Kidney capillary endothelial cell (primary cell): ENCODE data around the gene TNK1.
A peak's percentile ranks its signal among the peaks of the same experiment; 100 is the strongest.
"Not testable (repeated sequence)": the region's sequence is repeated elsewhere in the genome, so short reads cannot be mapped to it uniquely, and the experiment has no call there.

ENCODE experiments used
- DNase-seq: peaks from one replicate; pipeline ENCODE4 v3.0.0-alpha.2; 2018; ENCODE audit warnings: low spot score

Gene TNK1

DNA sequence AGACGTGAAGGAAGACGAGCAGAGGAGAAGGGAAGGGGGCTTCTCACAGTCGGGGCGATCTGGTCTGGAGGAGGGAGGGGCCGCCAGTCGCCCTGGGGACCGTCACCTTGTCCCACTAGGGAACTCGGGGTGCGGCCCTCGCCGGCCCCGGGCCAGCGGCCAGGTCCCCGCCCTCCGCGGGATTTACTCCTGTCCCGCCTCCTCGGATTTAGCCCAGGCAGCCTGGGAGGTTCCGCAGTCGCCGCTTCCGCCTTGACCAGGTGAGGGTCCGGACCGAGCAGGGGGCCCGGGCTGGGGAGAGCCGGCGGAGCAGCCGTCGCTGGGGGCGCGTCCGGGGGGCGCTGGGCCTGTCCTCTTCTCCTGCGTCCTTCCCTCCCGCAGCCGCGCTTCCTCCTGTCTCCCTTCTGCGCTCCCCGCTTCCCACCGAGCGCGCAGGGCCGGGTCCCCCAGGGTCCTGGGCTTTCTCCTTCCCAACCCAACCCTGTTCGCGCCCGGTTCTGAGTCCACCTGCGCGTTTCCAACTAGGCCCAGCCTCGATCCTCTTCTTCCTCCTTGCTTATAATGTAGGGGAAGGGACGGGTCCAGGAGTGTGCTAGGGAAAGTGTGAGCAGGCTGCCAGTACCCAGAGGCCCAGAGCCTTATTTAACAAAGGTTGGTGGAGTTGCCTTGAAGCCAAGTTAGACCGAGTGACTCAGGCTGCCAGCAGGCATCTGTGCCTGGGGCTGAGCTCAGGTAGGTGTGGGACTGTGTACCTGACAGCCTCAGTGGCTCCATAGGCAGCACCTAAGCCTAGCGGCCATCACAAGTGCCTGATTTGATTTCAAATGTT lies at the start of gene TNK1:
Gene TNK1, plus strand, starts transcription at position 235 of the 829 bp plus-strand sequence. CDS start 1,838 bp downstream, outside the sequence.
- no peak for DNase-seq

DNA sequence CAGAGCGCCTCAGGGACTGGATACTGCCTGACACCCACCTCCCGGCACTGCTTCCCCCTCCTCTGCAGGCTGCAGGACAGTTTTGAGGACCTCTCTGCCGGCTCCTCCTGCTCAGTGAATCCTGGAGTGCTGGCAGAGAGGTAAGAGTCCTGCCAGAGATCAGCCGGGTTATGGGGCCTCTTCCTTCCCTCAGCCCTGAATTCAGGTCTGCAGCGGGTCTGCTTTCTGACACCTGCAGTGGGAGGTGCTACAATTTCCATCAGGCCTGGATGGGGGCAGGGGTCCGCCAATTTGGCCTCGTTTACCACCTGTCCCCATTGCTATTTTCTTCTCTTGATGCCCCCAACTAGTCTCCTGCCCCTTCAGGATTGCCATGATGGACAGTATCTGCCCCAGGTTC lies 48.8 kb upstream of the TNK1 start:
- no peak for DNase-seq

DNA sequence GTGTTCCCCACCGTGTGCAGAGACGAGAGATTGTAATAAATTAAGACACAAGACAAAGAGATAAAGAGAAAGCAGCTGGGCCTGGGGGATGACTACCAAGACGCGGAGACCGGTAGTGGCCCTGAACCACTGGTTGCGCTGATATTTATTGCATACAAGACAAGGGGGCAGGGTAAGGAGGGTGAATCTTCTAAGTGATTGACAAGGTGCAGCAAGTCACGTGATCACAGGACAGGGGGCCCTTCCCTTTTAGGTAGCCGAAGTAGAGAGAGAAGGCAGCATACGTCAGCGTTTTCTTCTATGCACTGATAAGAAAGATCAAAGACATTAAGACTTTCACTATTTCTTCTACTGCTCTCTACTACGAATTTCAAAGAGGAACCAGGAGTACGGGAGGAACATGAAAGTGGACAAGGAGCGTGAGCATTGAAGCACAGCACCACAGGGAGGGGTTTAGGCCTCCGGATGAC lies 48.3 kb upstream of the TNK1 start:
- DNase-seq = not testable (repeated sequence)

DNA sequence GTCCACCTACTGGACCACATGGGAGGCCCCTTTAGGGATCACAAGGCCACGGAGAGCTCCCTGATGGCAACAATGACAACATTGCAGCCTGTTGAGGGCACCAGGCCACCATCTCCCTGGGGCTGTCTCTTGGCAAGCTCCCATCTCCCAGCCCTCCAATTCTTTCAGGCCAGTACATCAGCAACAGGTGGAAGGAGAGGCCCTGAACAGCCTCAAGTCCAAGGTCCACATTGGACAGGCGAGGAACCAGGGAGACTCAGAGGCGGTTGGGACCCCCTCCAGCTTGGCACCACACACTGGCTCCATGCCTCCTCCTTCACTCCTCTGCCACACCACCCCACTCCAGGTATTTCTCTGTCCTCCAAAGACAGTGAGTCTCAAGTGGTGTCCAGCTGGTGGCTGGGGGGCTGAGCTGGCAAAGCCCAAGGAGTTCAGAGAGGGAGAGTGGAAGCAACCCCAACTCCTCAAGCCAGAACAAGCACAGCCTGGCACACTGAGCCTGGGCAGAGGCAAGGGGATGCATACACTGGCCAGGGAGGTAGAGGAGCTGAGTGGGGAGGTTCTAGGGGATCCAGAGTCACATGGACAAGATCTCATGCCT lies 45.9 kb upstream of the TNK1 start:
- DNase-seq = no peak

DNA sequence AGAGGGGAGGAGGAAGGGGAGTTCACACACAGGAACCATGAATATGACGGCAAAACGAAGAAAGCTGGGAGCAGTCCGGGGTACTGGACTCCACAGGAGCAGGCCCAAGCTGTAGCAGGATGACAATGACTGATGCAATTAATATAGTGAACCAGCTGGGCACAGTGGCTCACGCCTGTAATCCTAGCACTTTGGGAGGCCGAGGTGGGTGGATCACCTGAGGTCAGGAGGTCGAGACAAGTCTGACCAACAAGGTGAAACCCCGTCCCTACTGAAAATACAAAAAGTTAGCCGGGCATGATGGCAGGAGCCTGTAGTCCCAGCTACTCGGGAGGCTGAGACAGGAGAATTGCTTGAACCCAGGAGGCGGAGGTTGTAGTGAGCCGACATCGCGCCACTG lies 45.1 kb upstream of the TNK1 start:
- DNase-seq = not testable (repeated sequence)

DNA sequence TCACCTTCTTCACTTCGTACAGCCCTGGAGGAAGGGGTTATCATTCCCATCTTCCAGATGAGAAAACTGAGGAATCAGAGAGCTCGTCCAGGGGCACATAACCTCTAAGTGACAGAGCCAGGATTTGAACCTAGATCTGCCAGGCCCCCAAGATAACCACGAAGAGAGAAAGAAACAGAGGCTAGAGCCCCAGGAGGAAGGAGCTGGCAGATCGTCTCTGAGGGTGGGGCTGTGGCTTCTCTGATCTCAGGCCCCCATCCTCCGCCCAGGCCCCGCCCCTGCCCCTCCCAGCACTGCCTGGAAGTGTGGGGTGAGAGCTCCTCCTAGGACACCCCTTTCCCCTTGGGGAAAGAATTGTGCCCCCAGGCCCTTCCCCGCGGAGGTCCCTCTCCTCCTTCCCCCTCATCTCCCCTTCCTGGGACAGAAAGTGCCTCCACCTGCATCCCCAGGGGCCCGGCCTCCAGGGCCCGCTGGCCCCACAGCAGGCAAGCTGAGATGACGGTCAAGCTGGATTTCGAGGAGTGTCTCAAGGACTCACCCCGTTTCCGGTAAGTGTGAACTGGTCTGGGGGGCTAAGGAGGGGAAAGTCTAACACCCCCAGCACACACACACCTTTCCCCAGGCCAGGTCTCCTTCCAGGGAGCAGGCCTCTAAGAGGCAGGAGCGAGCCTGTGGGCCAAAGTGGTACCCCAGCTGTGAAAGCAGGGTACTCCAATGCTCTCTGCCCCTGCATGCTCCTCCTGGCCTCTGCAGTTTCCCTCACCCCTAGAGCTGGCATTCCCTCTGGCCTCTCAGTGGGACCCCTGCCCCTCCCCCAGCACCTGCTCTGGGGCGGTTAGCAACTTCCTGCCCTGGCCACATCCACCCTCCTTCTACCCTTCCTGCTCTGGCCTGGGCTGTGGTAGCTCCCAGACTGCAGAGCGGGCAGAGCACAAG lies 44.4 kb upstream of the TNK1 start, which contains the start of gene ACAP1:
Gene ACAP1, plus strand, starts transcription at position 290 of the 936 bp plus-strand sequence. Its CDS starts 206 bp downstream, at position 496.
- DNase-seq = no peak

DNA sequence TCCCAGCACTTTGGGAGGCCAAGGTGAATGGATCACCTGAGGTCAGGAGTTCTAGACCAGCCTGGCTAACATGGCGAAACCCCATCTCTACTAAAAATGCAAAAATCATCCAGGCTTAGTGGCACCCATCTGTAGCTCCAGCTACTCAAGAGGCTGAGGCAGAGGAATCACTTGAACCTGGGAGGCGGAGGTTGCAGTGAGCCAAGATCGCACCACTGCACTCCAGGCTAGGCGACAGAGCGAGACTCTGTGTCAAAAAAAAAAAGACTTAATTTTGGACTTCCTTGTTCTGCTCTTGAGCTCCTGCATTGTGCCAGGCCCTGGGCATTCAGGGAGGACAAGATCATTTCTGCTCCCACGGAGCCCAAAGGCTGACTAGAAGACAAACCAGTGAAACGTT lies 43.3 kb upstream of the TNK1 start:
- DNase-seq = not testable (repeated sequence)

DNA sequence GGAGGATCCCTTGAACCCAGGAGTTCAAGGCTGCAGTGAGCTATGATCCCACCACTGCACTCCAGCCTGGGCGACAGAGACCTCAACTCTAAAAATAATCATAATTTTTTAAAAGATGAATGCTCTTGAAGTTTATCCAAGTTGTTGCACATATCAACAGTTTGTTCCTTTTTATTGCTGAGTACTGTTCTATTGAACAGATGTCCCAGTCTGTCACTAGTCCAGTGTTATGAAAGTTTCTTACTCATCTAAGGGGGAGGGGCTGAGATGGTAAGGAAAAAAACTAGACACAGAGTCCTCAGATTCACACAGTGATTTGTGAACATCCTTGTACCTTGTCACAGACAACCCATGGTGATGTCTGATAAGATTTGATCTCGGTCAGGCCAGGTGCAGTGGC lies 40.7 kb upstream of the TNK1 start:
- no peak for DNase-seq

DNA sequence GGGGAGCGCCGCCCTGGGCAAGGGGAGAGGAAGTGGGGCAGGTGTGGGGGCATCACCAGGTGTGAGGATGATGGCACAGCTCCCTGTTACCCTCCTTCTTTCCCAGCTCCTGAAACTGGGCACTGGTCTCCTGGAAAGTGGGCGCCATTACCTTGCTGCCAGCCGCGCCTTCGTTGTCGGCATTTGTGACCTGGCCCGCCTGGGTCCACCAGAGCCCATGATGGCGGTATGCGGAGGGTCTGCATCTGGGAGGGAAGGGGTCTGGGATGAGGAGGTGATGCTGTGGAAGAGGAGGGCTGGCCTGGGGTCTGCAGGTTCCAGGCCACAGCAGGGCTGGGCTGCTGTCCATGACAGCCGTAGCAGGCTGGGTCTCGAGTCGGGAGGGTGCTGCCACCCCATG lies 39.0 kb upstream of the TNK1 start:
- DNase-seq = no peak

DNA sequence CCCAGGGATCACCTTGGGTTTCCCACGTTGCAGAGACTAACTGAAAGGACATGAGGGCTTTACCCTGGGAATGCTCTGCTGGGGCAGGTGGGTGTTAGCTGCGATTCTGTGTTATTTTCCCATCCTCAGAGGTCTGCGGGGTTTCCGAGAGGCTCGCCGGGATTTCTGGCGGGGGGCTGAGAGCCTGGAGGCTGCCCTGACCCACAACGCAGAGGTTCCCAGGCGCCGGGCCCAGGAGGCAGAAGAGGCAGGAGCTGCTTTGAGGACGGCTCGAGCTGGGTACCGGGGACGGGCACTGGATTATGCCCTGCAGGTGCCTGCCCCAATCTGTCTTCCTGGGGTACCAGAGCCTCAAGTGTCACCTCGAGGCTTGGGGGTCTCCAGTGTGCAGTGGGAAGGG lies 37.6 kb upstream of the TNK1 start:
- DNase-seq = no peak

DNA sequence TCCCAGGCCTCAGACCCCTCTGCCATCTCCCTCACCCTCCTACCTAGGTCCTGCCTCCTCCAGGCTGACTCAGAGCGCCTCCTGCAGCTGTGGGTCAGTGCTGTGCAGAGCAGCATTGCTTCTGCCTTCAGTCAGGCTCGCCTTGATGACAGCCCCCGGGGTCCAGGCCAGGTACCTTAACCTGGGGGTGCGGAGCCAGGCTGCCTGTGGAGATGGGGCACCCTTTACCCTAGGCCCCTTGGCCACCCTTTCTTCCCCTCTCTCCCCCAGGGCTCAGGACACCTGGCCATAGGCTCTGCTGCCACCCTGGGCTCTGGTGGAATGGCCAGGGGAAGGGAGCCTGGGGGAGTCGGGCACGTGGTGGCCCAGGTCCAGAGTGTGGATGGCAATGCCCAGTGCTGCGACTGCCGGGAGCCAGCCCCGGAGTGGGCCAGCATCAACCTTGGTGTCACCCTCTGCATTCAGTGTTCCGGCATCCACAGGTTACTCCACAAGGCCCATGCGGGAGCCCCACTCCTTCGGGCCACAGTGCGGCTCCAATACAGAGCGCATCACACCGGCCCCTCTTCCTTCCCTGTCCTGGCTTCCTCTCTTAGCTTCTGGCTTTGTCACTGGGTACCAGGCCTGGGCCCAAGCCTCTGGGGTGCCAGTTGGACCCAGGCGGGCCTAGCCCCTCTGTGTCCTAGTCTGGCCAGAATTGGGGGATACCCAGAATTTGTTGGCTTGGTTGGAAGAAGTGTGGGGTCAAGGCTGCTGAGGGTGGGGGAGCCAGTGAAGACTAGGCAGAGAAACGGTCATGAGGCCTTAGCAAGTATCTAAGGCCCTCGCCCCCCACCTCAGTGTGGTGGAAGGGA lies 33.9 kb upstream of the TNK1 start:
- DNase-seq = no peak

DNA sequence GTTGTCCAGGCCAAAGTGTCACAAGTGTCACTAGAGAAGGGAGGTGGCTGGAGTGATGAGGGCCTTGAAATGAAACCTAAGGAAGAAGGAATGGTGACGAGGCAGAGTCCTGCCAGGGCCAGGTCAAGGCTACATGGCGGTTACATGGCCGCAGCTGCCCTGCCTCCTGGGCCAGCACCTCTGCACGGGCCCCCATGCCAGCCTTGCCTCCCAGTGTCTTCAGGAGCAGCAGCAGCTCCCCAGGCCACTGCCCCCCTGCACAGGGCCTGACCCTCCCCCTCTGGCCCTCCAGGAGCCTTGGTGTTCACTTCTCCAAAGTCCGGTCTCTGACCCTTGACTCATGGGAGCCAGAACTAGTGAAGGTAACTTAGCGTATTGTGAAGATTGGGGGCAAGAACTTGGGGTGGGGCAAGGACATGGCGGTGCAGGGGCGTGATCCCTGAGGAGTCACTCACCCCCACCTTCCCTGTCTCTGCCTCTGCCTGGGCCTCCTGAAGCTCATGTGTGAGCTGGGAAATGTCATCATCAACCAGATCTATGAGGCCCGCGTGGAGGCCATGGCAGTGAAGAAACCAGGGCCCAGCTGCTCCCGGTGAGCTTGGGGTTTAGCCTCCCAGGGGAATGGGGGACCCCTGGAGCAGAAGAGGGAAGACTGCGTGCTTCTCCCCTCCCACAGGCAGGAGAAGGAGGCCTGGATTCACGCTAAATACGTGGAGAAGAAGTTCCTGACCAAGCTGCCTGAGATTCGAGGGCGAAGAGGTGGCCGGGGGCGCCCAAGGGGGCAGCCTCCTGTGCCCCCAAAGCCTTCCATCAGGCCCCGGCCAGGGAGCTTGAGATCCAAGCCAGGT lies 33.0 kb upstream of the TNK1 start:
- DNase-seq = no peak

DNA sequence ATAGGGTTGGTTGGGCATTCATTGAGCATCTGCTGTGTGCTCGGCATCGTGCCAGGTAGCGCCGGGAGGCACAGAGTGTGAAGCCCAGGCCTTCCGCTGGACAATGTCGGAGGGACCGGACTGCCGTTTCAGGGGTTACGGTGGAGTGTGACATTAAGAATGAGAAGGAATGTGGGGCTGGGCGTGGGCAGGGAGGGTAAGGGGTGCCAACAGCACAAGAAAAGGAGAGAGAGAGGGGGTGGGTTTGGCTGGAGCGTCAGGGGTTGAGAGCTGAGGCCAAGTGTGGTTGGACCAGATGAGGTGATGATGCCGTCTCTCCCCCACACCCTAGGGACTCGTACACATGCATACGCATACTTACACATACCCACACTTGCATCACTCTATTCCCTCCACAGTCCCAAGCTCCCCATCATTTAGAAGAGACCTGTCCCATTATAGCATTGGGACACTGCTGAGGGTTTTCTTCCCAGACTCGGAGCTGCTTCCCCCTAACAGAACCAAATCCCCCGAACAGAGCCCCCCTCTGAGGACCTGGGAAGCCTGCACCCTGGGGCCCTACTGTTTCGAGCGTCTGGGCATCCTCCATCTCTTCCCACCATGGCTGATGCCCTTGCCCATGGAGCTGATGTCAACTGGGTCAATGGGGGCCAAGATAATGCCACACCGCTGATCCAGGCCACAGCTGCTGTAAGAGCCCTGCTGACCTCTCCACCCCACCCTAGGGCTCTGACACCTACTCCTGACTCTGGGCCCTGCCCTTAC lies 32.2 kb upstream of the TNK1 start:
- DNase-seq = no peak

DNA sequence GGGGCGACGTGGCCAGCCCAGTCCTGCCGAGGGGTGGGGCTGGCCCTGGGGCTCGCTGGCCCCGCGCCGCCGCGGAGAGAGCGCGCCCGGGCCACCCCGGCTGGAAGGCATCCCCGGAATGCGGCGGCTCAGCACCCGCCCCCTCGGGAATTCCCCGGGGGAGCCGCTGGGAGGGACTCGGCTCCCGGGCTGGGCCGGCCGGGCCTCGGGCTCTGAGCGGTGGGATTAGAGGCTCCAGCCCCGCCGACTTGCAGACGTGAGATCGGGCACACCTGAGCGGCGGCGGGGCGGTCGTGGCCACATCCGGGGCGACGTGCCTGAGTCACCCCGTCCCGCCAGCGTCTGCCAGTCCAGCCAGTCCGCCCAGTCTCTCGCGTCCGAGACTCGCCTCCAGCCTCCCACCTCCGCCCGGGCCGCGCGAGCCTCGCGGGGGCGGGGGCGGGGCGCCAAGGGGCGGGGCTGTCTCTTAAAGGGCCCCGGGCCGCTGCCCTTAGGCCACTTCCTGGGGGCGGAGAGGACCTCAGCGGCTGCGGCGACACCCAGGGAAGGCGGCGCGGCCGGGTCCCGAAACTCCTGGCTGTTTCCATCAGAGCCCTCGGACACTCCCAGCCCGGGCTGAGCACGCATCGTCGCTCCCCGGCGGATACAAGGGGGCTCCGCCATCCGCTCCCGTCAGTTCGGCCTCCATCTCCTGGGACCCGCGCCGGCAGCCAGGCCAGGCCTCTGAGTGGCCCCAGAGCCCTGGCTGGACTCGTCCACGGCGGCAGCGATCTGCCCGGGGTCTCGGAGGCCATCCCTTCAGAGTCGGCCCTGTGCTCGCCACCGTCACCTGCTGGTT lies 29.0 kb upstream of the TNK1 start, which contains the start of gene KCTD11:
Gene KCTD11, plus strand, starts transcription at position 498 of the 838 bp plus-strand sequence.
- peak; percentile 75 for DNase-seq

DNA sequence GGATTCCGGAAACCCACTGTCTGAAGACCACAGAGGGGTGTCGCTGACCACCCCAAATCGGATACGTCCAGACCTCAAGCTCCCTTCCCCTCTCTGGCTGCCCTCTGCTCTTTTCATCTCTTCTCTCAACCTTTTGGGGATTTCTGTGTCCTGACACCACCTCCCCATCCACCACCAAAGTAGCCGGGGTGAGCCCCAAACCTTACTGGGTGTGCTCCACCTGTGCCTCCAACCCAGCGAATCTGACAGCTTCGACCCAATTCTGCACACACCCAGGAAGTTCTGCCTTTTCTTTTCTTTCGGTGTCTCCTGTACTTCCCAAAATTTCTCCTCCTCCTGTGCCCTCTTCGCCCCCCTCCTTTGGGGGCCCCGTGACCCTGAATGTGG lies 28.4 kb upstream of the TNK1 start:
- no peak for DNase-seq

DNA sequence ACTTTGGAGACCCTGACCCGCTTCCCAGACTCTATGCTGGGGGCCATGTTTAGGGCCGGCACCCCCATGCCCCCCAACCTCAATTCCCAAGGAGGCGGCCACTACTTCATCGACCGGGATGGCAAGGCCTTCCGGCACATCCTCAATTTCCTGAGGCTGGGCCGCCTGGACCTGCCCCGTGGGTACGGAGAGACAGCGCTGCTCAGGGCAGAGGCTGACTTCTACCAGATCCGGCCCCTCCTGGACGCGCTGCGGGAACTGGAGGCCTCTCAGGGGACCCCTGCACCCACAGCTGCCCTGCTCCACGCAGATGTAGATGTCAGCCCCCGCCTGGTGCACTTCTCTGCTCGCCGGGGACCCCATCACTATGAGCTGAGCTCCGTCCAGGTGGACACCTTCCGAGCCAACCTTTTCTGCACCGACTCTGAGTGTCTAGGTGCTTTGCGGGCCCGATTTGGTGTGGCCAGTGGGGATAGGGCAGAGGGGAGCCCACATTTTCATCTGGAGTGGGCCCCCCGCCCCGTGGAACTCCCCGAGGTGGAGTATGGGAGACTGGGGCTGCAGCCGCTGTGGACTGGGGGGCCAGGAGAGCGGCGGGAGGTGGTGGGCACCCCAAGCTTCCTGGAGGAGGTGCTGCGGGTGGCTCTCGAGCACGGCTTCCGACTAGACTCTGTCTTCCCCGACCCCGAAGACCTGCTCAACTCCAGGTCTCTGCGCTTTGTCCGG lies 27.8 kb upstream of the TNK1 start:
- no peak for DNase-seq

DNA sequence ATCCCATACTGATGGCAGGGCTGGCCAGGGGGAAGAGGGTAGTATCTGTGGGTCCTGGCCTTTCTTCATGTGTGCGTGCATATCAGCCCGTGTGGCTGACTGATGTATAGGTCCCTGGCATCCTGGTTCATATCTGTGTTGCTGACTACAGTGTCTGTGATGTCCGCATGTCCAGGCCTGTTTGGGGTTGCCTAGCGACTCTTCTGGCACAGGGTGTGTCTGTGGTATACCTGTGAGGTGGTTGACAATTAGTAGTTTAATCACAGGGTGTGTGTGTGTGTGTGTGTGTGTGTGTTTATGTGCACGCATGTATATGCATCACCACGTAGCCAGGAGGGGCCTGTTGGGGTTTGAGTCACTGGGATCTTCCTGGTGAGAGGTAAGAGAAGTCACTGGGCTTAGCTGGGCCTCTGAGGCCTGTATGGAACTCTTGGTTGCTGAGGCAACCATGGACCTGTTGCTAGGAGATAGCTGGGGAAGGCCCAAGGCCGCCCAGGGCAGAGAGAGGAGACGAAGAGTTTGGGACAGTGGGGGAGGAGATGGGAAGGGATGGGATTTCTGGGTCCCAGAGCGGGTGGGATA lies 26.5 kb upstream of the TNK1 start:
- DNase-seq = no peak

DNA sequence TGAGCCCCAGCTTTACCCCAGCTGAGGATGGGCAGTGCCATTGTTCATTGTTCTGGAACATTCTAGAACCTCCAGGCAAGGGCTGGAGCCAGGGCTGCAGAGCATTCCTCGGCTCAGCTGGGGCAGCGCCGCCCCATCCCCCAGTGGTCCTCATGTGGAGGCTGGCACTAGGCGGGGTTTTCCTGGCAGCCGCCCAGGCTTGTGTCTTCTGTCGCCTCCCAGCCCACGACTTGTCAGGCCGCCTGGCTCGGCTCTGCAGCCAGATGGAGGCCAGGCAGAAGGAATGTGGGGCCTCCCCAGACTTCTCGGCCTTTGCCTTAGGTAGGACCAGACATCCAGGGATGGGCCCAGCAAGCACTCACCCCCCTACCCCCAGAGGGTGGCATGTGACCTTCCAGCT lies 25.8 kb upstream of the TNK1 start, which contains the start of gene TMEM95:
Gene TMEM95, plus strand, starts transcription at position 104 of the 400 bp plus-strand sequence. Its CDS starts 49 bp downstream, at position 153.
- no peak for DNase-seq
